HEK293 (cell line): ENCODE data around the gene PDK2.

Source experiments
- GLIS1 ChIP-seq: fragments of 450-650 bp; formaldehyde crosslinking; IDR thresholded peaks from 2 replicates; pipeline ENCODE4 v1.5.1; 2016; ENCODE audit warnings: missing biosample characterization, missing genetic modification characterization
- MYNN ChIP-seq: fragments of 450-650 bp; formaldehyde crosslinking; IDR thresholded peaks from 2 replicates; pipeline ENCODE4 v1.5.1; 2016; ENCODE audit warnings: missing biosample characterization, missing genetic modification characterization, borderline replicate concordance
- ZBTB48 ChIP-seq: fragments of 450-650 bp; formaldehyde crosslinking; IDR thresholded peaks from 2 replicates; pipeline ENCODE4 v1.5.1; 2016; ENCODE audit warnings: missing biosample characterization, missing genetic modification characterization
- ZNF785 ChIP-seq: fragments of 450-650 bp; formaldehyde crosslinking; IDR thresholded peaks from 2 replicates; pipeline ENCODE4 v1.5.1; 2016; ENCODE audit warnings: missing biosample characterization, missing genetic modification characterization
- TF ChIP-seq, protein P1 (sequence below): fragments of 450-650 bp; formaldehyde crosslinking; IDR thresholded peaks from 2 replicates; pipeline ENCODE4 v1.5.1; 2016; ENCODE audit warnings: missing biosample characterization, missing genetic modification characterization
- TF ChIP-seq, protein P2 (sequence below): fragments of 450-650 bp; formaldehyde crosslinking; IDR thresholded peaks from 2 replicates; pipeline ENCODE4 v1.5.1; 2016; ENCODE audit warnings: missing biosample characterization, missing genetic modification characterization
- TF ChIP-seq, protein P3 (sequence below): fragments of 450-650 bp; formaldehyde crosslinking; IDR thresholded peaks from 2 replicates; pipeline ENCODE4 v1.5.1; 2016; ENCODE audit warnings: missing biosample characterization, missing genetic modification characterization

DNA sequence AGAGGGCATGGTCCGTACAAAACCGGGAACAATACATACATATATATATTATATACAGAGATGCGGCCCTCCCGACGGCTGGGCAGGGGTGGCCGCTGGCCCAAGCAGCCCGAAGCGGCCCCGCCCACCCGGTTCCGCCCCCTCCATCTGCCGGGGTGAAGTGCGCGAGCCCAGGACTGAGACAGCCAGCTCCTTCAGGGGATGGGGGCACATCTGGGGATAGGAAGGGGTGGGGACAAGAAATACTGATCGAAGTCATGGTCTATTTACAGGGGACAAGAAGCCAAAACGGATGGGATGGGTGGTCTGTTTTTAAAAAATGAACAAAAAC, 38.6 kb downstream of the PDK2 start:
- TF ChIP-seq, protein P1, sequence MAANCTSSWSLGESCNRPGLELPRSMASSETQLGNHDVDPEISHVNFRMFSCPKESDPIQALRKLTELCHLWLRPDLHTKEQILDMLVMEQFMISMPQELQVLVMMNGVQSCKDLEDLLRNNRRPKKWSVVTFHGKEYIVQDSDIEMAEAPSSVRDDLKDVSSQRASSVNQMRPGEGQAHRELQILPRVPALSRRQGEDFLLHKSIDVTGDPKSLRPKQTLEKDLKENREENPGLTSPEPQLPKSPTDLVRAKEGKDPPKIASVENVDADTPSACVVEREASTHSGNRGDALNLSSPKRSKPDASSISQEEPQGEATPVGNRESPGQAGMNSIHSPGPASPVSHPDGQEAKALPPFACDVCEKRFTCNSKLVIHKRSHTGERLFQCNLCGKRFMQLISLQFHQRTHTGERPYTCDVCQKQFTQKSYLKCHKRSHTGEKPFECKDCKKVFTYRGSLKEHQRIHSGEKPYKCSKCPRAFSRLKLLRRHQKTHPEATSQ (tag by site-specific recombination) = no peak
- TF ChIP-seq ZNF785 (tag by site-specific recombination) = no peak
- no peak for TF ChIP-seq ZBTB48
- TF ChIP-seq, protein P2, sequence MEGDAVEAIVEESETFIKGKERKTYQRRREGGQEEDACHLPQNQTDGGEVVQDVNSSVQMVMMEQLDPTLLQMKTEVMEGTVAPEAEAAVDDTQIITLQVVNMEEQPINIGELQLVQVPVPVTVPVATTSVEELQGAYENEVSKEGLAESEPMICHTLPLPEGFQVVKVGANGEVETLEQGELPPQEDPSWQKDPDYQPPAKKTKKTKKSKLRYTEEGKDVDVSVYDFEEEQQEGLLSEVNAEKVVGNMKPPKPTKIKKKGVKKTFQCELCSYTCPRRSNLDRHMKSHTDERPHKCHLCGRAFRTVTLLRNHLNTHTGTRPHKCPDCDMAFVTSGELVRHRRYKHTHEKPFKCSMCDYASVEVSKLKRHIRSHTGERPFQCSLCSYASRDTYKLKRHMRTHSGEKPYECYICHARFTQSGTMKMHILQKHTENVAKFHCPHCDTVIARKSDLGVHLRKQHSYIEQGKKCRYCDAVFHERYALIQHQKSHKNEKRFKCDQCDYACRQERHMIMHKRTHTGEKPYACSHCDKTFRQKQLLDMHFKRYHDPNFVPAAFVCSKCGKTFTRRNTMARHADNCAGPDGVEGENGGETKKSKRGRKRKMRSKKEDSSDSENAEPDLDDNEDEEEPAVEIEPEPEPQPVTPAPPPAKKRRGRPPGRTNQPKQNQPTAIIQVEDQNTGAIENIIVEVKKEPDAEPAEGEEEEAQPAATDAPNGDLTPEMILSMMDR (tag by site-specific recombination) = no peak
- TF ChIP-seq MYNN (tag by site-specific recombination) = no peak
- TF ChIP-seq GLIS1 (tag by site-specific recombination) = no peak
- TF ChIP-seq, protein P3, sequence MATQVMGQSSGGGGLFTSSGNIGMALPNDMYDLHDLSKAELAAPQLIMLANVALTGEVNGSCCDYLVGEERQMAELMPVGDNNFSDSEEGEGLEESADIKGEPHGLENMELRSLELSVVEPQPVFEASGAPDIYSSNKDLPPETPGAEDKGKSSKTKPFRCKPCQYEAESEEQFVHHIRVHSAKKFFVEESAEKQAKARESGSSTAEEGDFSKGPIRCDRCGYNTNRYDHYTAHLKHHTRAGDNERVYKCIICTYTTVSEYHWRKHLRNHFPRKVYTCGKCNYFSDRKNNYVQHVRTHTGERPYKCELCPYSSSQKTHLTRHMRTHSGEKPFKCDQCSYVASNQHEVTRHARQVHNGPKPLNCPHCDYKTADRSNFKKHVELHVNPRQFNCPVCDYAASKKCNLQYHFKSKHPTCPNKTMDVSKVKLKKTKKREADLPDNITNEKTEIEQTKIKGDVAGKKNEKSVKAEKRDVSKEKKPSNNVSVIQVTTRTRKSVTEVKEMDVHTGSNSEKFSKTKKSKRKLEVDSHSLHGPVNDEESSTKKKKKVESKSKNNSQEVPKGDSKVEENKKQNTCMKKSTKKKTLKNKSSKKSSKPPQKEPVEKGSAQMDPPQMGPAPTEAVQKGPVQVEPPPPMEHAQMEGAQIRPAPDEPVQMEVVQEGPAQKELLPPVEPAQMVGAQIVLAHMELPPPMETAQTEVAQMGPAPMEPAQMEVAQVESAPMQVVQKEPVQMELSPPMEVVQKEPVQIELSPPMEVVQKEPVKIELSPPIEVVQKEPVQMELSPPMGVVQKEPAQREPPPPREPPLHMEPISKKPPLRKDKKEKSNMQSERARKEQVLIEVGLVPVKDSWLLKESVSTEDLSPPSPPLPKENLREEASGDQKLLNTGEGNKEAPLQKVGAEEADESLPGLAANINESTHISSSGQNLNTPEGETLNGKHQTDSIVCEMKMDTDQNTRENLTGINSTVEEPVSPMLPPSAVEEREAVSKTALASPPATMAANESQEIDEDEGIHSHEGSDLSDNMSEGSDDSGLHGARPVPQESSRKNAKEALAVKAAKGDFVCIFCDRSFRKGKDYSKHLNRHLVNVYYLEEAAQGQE (tag by site-specific recombination) = no peak
